HEK293T (cell line): ENCODE data around the gene PCDH9.

Experiments used
- CTCF ChIA-PET: fragments of 350-600 bp; formaldehyde crosslinking; extraction: SDS; loops from one replicate; lab custom pipeline; 2021; ENCODE audit warnings: antibody characterized with exemption, inconsistent platforms; lab: Yijun Ruan, JAX
- POLR2A ChIA-PET: fragments of 350-600 bp; formaldehyde crosslinking; extraction: SDS; loops from one replicate; lab custom pipeline; 2020; ENCODE audit warnings: antibody characterized with exemption, inconsistent platforms; lab: Yijun Ruan, JAX
- DNase-seq: peaks from one replicate; pipeline ENCODE4 v3.0.0; 2012; ENCODE audit warnings: mixed read lengths; ENCODE audit errors: extremely low spot score
- ARNT ChIP-seq: fragments of 450-650 bp; IDR thresholded peaks from 2 replicates; pipeline ENCODE4 v1.6.1; 2017; ENCODE audit warnings: mild to moderate bottlenecking
- BHLHE40 ChIP-seq: fragments of 450-650 bp; IDR thresholded peaks from 2 replicates; pipeline ENCODE4 v1.6.1; 2016; ENCODE audit warnings: mild to moderate bottlenecking, moderate library complexity, borderline replicate concordance
- CTBP1 ChIP-seq: fragments of 450-650 bp; IDR thresholded peaks from 2 replicates; pipeline ENCODE4 v1.6.1; 2016; ENCODE audit warnings: borderline replicate concordance
- ELF4 ChIP-seq: fragments of 450-650 bp; IDR thresholded peaks from 2 replicates; pipeline ENCODE4 v1.6.1; 2017; ENCODE audit warnings: antibody characterized with exemption
- FOXA1 ChIP-seq: fragments of 450-650 bp; IDR thresholded peaks from 2 replicates; pipeline ENCODE4 v1.6.1; 2016; ENCODE audit warnings: mild to moderate bottlenecking
- FOXK2 ChIP-seq: fragments of 450-650 bp; IDR thresholded peaks from 2 replicates; pipeline ENCODE4 v1.6.1; 2016; ENCODE audit warnings: mild to moderate bottlenecking
- FOXM1 ChIP-seq: fragments of 450-650 bp; IDR thresholded peaks from 2 replicates; pipeline ENCODE4 v1.6.1; 2017; ENCODE audit warnings: mild to moderate bottlenecking, borderline replicate concordance
- HDGF ChIP-seq: fragments of 450-650 bp; IDR thresholded peaks from 2 replicates; pipeline ENCODE4 v1.6.1; 2017; ENCODE audit warnings: antibody characterized with exemption, borderline replicate concordance
- L3MBTL2 ChIP-seq: fragments of 450-650 bp; conservative IDR thresholded peaks from 2 replicates; pipeline ENCODE4 v1.6.1; 2016; ENCODE audit warnings: mild to moderate bottlenecking
- LEF1 ChIP-seq: fragments of 450-650 bp; IDR thresholded peaks from 2 replicates; pipeline ENCODE4 v1.6.1; 2017; ENCODE audit warnings: mild to moderate bottlenecking, borderline replicate concordance
- NFRKB ChIP-seq: fragments of 450-650 bp; IDR thresholded peaks from 2 replicates; pipeline ENCODE4 v1.6.1; 2016; ENCODE audit warnings: mild to moderate bottlenecking, moderate library complexity
- PKNOX1 ChIP-seq: fragments of 450-650 bp; IDR thresholded peaks from 2 replicates; pipeline ENCODE4 v1.6.1; 2016
- SP1 ChIP-seq: fragments of 450-650 bp; IDR thresholded peaks from 2 replicates; pipeline ENCODE4 v1.6.1; 2017
- SUZ12 ChIP-seq: fragments of 450-650 bp; IDR thresholded peaks from 2 replicates; pipeline ENCODE4 v1.6.1; 2016; ENCODE audit warnings: mild to moderate bottlenecking
- TARDBP ChIP-seq: fragments of 450-650 bp; IDR thresholded peaks from 2 replicates; pipeline ENCODE4 v1.6.1; 2016
- ZNF384 ChIP-seq: fragments of 450-650 bp; IDR thresholded peaks from 2 replicates; pipeline ENCODE4 v1.6.1; 2016

The PCDH9 gene

DNA sequence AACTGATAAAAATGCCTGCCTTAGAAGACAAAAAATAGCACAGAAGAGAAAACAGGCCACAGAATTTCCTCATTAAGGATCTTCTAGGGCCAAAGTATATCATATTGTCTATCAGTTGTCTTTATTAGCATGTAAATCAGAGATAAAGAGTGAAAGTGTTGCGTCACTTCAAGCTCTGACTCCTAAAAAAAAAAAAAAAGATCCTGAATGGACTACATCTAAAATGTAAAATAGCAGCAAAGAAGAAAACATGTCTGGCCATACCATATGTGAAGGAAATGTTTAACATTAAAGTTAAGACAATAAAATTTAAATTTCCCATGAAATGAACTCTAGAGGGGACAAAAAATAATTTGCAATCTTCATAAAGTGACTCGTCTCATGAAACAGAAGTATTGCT is 237.4 kb downstream of the PCDH9 start:
- TF ChIP-seq HDGF (no peak), ZNF384 (peak; percentile 64)
- ChIA-PET CTCF (interaction anchor here (0.6 kb wide), 3 partner anchors 107 to 164 kb away, joined by 3 to 6 read pairs (median 4); no protein-coding TSS in a partner anchor), POLR2A (interaction anchor here (1.2 kb wide), 1 partner anchor 228 kb away, joined by 3 read pairs; no protein-coding TSS in a partner anchor)
- DNase-seq: no peak

- POLR2A ChIA-PET: no interaction called here
- CTCF ChIA-PET: interaction anchor here (0.6 kb wide), 3 partner anchors 106 to 164 kb away, joined by 3 to 6 read pairs (median 4); no protein-coding TSS in a partner anchor
- TF ChIP-seq FOXM1: no peak
- no peak for TF ChIP-seq FOXA1
- no peak for TF ChIP-seq ELF4
- TF ChIP-seq BHLHE40: no peak
- TF ChIP-seq HDGF: no peak
- DNase-seq: peak; percentile 64
Measured at GRCh38 chr13:66992183-66992582, 238.0 kb downstream of the PCDH9 start.

GRCh38 chr13:66984241-66984640 is 245.9 kb downstream of the PCDH9 start:
- TF ChIP-seq PKNOX1 (no peak), TARDBP (no peak), FOXK2 (no peak), SUZ12 (no peak), L3MBTL2 (no peak), HDGF (no peak), ARNT (no peak), NFRKB (no peak), BHLHE40 (no peak), SP1 (no peak), FOXM1 (no peak), ELF4 (no peak)
- no peak for DNase-seq
- ChIA-PET CTCF (interaction anchor here (1.3 kb wide), 1 partner anchor 10 kb away, joined by 4 read pairs; no protein-coding TSS in a partner anchor), POLR2A (no interaction called here)

GRCh38 chr13:66981912-66982311 is 248.2 kb downstream of the PCDH9 start:
- no peak for TF ChIP-seq FOXA1
- no peak for TF ChIP-seq NFRKB
- TF ChIP-seq ZNF384: no peak
- TF ChIP-seq FOXM1: no peak
- TF ChIP-seq ELF4: no peak
- TF ChIP-seq LEF1: no peak
- TF ChIP-seq SUZ12: no peak
- TF ChIP-seq FOXK2: no peak
- TF ChIP-seq BHLHE40: no peak
- POLR2A ChIA-PET: no interaction called here
- CTCF ChIA-PET: no interaction called here
- DNase-seq: no peak

GRCh38 chr13:66977161-66977560 is 253.0 kb downstream of the PCDH9 start:
- no peak for TF ChIP-seq NFRKB
- no peak for TF ChIP-seq PKNOX1
- TF ChIP-seq SUZ12: no peak
- TF ChIP-seq CTBP1: no peak
- TF ChIP-seq TARDBP: no peak
- TF ChIP-seq SP1: no peak
- no peak for DNase-seq
- ChIA-PET POLR2A (no interaction called here), CTCF (no interaction called here)

DNA sequence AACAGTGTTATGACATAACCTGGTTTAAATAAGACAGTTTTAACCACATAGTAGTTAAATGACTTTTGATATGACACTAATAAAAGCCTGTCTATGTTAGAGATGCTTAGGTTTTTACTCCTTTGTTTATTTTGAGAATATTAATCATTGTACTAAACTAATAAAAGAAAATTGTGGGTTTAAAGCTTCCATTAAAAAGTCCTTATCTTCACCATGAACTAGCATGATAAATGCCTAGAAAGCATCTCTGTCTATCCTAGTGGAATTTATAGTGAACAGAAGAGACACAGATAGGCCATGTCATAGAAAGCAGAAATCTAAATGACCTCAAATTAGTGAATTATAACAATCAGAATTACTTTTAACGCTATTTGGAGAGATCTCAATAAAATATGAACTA is 255.2 kb downstream of the PCDH9 start:
- ChIA-PET CTCF (interaction anchor here (0.6 to 1.3 kb wide), 3 partner anchors 9 to 85 kb away, joined by 3 read pairs; no protein-coding TSS in a partner anchor), POLR2A (no interaction called here)
- no peak for DNase-seq
- no peak for TF ChIP-seq TARDBP
- TF ChIP-seq FOXA1: peak; percentile 10; the same call in 1 of the 2 replicates
- no peak for TF ChIP-seq FOXK2
- TF ChIP-seq PKNOX1: peak; percentile 52

GRCh38 chr13:66974174-66974573 is 256.0 kb downstream of the PCDH9 start:
- ChIA-PET POLR2A (interaction anchor here (1.0 kb wide), 1 partner anchor 88 kb away, joined by 3 read pairs; no protein-coding TSS in a partner anchor), CTCF (interaction anchor here (0.7 to 1.3 kb wide), 5 partner anchors 9 to 1114 kb away, joined by 3 to 7 read pairs (median 3); no protein-coding TSS in a partner anchor)
- DNase-seq: peak; percentile 58
- no peak for TF ChIP-seq SUZ12
- no peak for TF ChIP-seq LEF1
- TF ChIP-seq L3MBTL2: no peak
- TF ChIP-seq FOXM1: no peak
- TF ChIP-seq FOXK2: no peak
- TF ChIP-seq TARDBP: no peak
- no peak for TF ChIP-seq ELF4
- no peak for TF ChIP-seq ARNT
- no peak for TF ChIP-seq SP1
- TF ChIP-seq HDGF: no peak
- no peak for TF ChIP-seq NFRKB
- no peak for TF ChIP-seq CTBP1
- TF ChIP-seq ZNF384: no peak
- TF ChIP-seq BHLHE40: no peak
- TF ChIP-seq PKNOX1: no peak
- no peak for TF ChIP-seq FOXA1
